Measurements from ENCODE around the gene KLC3.

The KLC3 gene

DNA sequence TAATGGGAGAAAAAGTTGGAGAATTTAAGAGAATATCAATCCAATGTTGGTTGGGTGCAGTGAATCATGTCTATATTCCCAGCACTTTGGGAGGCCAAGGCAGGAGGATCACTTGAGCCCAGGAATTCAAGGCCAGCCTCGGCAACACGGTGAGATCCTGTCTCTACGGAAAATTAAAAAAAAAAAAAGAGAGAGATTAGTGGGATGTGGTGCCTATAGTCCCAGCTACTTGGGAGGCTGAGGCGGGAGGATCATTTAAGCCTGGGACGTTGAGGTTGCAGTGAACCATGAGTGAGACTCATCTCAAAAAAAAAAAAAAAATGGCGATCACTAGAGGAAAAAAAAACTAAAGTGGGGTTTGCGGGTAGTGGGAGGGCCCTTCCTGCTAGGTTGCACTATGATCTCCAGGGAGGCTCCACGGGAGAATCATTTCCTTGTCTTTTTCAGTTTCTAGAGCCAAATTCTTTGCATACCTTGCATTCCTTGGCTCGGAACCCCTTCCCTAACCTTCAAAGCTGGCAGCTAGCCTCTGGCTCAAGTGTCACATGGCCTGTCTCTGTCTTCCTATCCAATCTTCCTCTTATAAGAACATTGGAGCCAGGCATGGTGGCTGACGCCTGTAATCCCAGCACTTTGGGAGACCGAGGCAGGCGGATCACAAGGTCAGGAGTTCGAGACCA lies 35.6 kb downstream of the KLC3 start:
- peak; percentile 71 for DNase-seq (ENCODE audit: low spot score)

DNA sequence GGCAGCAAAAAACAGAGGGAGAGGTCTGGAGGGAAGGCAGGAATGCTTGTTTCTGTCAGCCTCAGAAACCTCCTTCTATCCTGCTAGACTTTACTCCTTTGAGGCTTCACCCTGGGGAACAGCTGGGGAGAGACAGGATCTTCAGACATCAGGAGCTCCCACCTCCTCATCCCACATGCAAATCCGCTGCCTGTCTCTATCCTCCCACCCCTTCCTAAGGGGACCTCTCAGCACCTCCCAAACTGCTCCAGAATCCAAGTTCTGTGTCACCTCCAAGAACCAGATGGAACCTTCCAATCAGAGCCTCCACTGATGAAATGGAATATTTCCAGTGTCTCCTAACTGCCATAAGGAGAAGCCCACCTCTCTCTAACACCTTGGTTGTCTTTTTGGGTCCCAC lies 39.6 kb downstream of the KLC3 start:
- DNase-seq (ENCODE audit: low spot score) = no peak

DNA sequence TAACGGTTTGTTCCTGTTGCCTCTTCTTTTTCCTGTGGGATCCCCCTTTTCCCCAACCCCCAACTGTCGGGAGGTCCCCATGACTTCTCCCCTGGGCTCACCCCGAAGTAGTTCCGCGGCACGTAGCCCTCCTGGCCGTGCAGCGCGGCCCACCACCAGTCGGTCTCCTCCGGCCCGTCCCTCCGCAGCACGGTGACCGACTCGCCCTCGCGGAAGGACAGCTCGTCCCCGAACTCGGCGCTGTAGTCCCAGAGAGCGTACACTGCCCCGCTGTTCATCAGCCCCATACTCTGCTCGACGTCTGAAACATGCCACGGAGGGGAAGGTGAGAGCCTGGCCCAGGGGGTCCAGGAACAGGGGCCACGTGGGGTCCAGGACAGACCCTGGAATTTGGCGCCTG lies 41.9 kb downstream of the KLC3 start:
- no peak for DNase-seq (ENCODE audit: low spot score)

DNA sequence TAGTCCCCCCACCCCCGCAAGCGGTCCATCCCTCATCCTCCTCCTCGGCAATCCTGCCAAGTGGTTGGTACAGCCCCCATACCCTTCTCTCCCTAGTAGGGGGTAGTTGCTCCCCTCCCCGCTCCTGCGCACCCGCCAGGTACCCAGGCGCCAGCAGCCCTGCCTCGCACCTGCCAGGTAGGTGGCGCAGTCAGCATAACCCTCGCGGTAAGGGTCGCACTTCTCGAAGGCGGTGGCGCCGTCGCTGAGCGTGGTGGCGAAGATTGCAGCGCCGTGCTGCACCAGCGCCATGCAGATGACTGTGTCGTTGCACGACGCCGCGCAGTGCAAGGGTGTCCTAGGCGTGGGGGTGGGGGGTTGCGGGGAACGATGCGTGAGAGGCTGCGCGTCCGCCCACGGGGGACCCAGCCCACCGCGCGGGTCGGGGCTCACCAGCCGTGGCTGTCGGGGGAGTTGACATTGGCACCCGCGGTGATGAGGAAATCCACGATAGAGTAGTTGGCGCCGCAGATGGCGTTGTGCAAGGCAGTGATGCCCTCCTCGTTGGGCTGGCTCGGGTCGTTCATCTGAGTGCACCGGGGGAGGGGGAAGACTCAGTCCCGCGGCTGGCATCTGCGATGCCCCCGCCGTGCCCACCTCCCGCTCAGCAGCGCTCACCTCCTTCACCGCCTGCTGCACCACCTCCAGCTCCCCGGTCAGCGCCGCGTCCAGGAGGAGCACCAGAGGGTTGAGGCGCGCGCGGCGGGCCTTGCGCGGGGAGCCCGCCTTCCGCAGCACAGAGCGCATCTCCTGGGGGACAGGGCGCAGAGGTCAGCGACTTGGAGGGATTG lies 45.1 kb downstream of the KLC3 start:
- DNase-seq (ENCODE audit: low spot score) = no peak

DNA sequence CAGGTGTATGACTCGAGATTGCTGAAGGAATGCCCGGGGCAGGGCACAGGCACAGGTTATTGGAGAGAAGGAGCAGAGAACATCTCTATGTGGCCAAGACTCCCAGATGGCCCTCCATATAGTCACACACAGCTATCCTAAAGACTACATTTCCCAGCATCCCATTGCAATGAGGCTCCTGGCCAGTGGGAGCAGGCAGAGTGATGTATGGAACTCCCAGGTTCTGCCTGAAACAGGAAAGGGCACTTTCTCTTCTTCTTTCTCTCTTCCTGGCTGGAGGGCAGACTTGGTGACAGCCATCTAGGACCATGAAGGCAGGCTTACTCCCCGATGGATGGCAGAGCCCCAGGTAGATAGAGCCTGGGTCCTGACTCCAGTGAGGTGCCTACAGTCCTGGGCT lies 50.8 kb downstream of the KLC3 start:
- DNase-seq (ENCODE audit: low spot score) = no peak

DNA sequence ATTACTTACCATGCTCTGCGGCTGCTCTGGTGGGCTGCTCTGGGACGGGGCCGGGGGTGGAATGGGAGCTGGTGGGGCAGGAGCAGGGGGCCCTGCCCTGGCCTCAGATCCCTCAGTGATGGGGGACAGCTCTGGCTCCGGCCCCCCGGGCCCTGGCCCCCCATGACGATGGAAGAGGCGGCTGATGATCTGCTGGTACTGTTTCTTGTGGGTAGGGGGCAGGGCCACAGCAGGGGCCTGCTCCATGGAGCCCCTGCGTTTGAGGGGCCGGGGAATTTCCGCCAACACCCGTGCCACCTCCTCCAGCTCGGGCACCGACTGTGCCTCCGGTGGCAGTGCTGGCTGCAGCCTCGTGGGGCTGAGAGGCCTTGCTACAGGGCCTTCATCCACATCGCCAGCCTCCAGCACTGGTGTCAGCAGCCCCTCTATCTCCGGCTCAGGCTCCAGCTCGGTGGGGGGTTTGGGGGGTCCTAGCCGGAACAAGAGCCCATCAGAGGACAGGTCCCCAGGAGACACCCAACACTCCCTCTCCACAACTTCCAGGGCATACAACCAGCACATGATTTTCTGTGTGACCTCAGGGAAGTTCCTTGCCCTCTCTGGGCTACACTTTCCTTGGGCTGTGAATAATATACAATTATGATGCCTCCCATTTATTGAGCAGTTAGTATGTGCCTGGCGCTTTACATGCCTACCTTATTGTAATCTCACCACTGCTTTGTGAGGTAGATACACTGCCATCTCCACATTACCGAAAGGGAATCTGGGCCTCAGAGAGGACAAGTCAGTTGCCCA lies 51.5 kb downstream of the KLC3 start:
- DNase-seq (ENCODE audit: low spot score) = no peak

DNA sequence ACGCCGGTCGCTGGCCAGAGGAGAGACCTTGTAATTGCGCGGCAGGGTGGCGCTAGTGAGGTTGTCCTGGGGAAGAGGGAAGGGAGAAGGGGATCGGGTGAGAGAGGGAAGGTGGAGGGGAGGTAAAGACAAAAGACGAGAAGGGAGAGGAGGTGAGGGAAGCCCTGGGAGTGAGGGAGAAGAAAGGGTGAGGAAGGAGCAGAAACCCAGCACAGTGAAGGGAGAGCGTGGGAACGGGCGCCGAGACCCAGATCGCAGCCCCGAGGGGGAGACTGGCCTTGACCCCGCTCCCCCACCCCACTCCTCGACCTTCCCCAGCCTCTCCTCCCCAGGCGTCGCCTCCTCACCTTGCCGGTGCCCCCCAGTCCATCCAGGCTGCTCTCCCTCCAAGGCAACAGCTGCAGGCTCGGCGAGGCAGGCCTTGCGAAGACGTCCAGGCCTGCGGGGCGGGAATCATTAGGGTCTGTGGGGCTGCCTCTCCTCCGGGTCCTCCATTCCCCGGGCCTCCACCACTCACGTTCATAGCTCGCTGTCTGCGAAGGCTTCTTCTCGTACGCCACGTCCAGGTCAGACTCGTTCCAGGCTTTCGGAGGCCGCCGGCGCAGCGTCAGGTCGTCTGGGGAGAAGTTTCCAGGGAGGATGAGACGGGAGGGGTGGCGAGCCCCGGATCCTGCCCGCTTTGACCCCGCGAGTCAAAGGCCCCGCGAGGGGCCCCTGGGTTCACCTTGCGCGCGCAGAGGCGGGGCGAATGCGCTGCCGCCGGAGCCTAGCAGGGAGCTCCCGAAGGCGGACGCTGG lies 55.5 kb downstream of the KLC3 start:
- DNase-seq (ENCODE audit: low spot score) = no peak

DNA sequence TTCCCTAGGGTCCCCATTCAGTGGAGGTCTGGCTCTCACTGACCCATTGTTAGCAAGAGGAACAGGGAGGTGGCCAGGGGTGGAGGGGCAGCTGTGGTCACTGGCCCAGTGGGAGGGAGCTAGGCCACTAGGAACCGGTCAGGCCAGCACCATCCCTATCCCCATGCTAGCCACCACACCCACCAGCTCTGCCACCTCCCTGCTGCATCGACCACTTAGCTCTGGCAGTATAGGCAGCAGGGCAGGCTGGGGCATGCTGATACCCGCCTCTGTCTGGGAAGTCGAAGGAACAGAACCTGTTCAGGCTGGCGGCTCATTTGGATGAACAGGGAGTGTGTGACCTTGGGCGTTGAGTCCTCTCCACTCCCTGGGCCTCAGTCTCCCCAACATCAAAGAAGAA lies 59.6 kb downstream of the KLC3 start:
- DNase-seq (ENCODE audit: low spot score) = no peak

All from LoVo (cell line).